SK-N-SH (cell line): ENCODE measurements around the gene ABCA9. TPM values are rescaled to one million over a fixed set of nuclear protein-coding genes. Genes with fewer than 3 reads are reported as not detected.

Source experiments
- CTCF ChIA-PET: fragments of 300-600, 350-600 bp; formaldehyde crosslinking; extraction: SDS; loops from one replicate; lab custom pipeline; 2021; lab: Yijun Ruan, JAX
- POLR2A ChIA-PET: fragments of 350-600 bp; sonication (Branson Sonifier 250); formaldehyde crosslinking; extraction: SDS; loops from one replicate; lab custom pipeline; 2020; ENCODE audit warnings: antibody characterized with exemption, inconsistent platforms; lab: Yijun Ruan, JAX
- DNase-seq: peaks from one replicate; pipeline ENCODE4 v3.0.0; 2012
- H2AFZ ChIP-seq: fragments of 200-600 bp; sonication (generic); 2 replicates; pipeline ENCODE4 v1.8.1; 2016; ENCODE audit warnings: antibody characterized with exemption, mild to moderate bottlenecking, low read depth
- H3F3A ChIP-seq: fragments of 200-600 bp; sonication (generic); replicated peaks from 2 replicates; pipeline ENCODE3; 2016; ENCODE audit warnings: antibody characterized with exemption, mild to moderate bottlenecking; ENCODE audit not compliant: insufficient read depth
- H3K27ac ChIP-seq, 2 experiments: fragments of 200-500 bp in 1 of 2; fragments of 200-600 bp in 1 of 2; sonication (Bioruptor generic) in 1 of 2; sonication (generic), shearing (Covaris generic) in 1 of 2; 2 replicates each; pipeline versions ENCODE4 v1.5.1 to v1.6.1; 2014 to 2016; ENCODE audit warnings: low read depth in 2 of 2, inconsistent platforms in 1 of 2, low read length in 1 of 2, mild to moderate bottlenecking in 1 of 2, mixed read lengths in 1 of 2
- H3K27me3 ChIP-seq: fragments of 200-600 bp; sonication (generic), shearing (Covaris generic); 2 replicates; pipeline ENCODE4 v1.6.1; 2016; ENCODE audit warnings: mixed run types; ENCODE audit not compliant: insufficient read depth
- H3K36me3 ChIP-seq, 2 experiments: fragments of 200-500 bp in 1 of 2; fragments of 200-600 bp in 1 of 2; sonication (Bioruptor generic) in 1 of 2; sonication (generic) in 1 of 2; replicated peaks in 1 of 2; 2 replicates each; pipeline versions ENCODE3 to v1.5.1; 2014 to 2016; ENCODE audit warnings: low read length in 1 of 2, mild to moderate bottlenecking in 1 of 2; ENCODE audit not compliant: insufficient read depth in 2 of 2, control insufficient read depth in 1 of 2
- H3K4me1 ChIP-seq, 2 experiments: fragments of 200-500 bp in 1 of 2; fragments of 200-600 bp in 1 of 2; sonication (Bioruptor generic) in 1 of 2; sonication (generic), shearing (Covaris generic) in 1 of 2; 2 replicates each; pipeline versions ENCODE4 v1.5.1 to v1.6.1; 2014 to 2016; ENCODE audit warnings: low read depth in 1 of 2, low read length in 1 of 2, mixed run types in 1 of 2; ENCODE audit not compliant: insufficient read depth in 2 of 2, control insufficient read depth in 1 of 2
- H3K4me2 ChIP-seq: fragments of 200-600 bp; sonication (generic), shearing (Covaris generic); 2 replicates; pipeline ENCODE4 v1.6.1; 2017; ENCODE audit warnings: mixed run types
- H3K4me3 ChIP-seq, 2 experiments: fragments of 200-500 bp in 1 of 2; fragments of 200-600 bp in 1 of 2; sonication (Bioruptor generic) in 1 of 2; sonication (generic), shearing (Covaris generic) in 1 of 2; 2 replicates each; pipeline versions ENCODE4 v1.5.1 to v1.8.1; 2014 to 2016; ENCODE audit warnings: low read depth in 2 of 2, inconsistent platforms in 1 of 2, low read length in 1 of 2, mild to moderate bottlenecking in 1 of 2, mixed read lengths in 1 of 2, moderate library complexity in 1 of 2
- H3K79me2 ChIP-seq: fragments of 200-600 bp; sonication (generic); 2 replicates; pipeline ENCODE4 v1.8.1; 2017; ENCODE audit warnings: mild to moderate bottlenecking; ENCODE audit not compliant: insufficient read depth
- H3K9ac ChIP-seq: fragments of 200-600 bp; sonication (generic); 2 replicates; pipeline ENCODE4 v1.6.1; 2017; ENCODE audit warnings: mixed run types
- H3K9me2 ChIP-seq: fragments of 200-600 bp; sonication (generic); 2 replicates; pipeline ENCODE4 v1.6.1; 2017; ENCODE audit warnings: mixed run types
- H3K9me3 ChIP-seq: fragments of 200-600 bp; sonication (generic); 2 replicates; pipeline ENCODE4 v1.6.1; 2017; ENCODE audit warnings: mixed run types, mild to moderate bottlenecking, moderate library complexity
- H4K20me1 ChIP-seq: fragments of 200-600 bp; sonication (generic); 2 replicates; pipeline ENCODE4 v1.6.1; 2017; ENCODE audit warnings: mild to moderate bottlenecking, mixed run types; ENCODE audit not compliant: insufficient read depth
- EP300 ChIP-seq, 2 experiments: IDR thresholded peaks; 2 replicates each; pipeline versions ENCODE4 v1.4.0 to v1.6.1; 2012; ENCODE audit warnings: borderline replicate concordance in 1 of 2, low read depth in 1 of 2, low read length in 1 of 2
- FOSL2 ChIP-seq: IDR thresholded peaks from 2 replicates; pipeline ENCODE4 v1.4.0; 2012; ENCODE audit warnings: low read depth, mild to moderate bottlenecking, moderate library complexity, borderline replicate concordance
- FOXJ3 ChIP-seq: sonication (generic); formaldehyde crosslinking; IDR thresholded peaks from 2 replicates; pipeline ENCODE4 v1.5.1; 2020; ENCODE audit warnings: mild to moderate bottlenecking, missing genetic modification reagents
- JUND ChIP-seq: IDR thresholded peaks from 2 replicates; pipeline ENCODE4 v1.4.0; 2012
- MEF2A ChIP-seq: IDR thresholded peaks from 2 replicates; pipeline ENCODE4 v1.4.0; 2012; ENCODE audit warnings: low read depth, borderline replicate concordance
- POLR2AphosphoS5 ChIP-seq: IDR thresholded peaks from 2 replicates; pipeline ENCODE4 v1.6.1; 2012; ENCODE audit warnings: low read depth, low read length
- REST ChIP-seq: IDR thresholded peaks from 2 replicates; pipeline ENCODE4 v1.6.1; 2012; ENCODE audit warnings: mild to moderate bottlenecking, low read depth, low read length, moderate library complexity
- RXRA ChIP-seq: IDR thresholded peaks from 2 replicates; pipeline ENCODE4 v1.4.0; 2012; ENCODE audit warnings: low read depth, mild to moderate bottlenecking, borderline replicate concordance
- SMC3 ChIP-seq: IDR thresholded peaks from 2 replicates; pipeline ENCODE4 v1.6.1; 2012; ENCODE audit warnings: low read depth, low read length, improper control_type of control experiment
- TAF1 ChIP-seq: IDR thresholded peaks from 2 replicates; pipeline ENCODE4 v1.6.1; 2012; ENCODE audit warnings: low read depth, mild to moderate bottlenecking, low read length, moderate library complexity, borderline replicate concordance
- USF2 ChIP-seq: fragments of 150-350 bp; IDR thresholded peaks from 2 replicates; pipeline ENCODE4 v1.6.1; 2017; ENCODE audit warnings: antibody characterized with exemption, low read length, low read depth, borderline replicate concordance
- WGBS: methylation state at CpG from one replicate; pipeline ENCODE4 v1.1.6; 2017; ENCODE audit warnings: low lambda C conversion rate; 5-methylcytosine and 5-hydroxymethylcytosine counted together
- polyA plus RNA-seq, 3 experiments: library from polyadenylated mRNA; depleted of rRNA; stranded (reverse); fragments of >200 nt; gene quantifications; 2 replicates each; pipeline ENCODE4 v1.2.3, GENCODE V29; 2012
- TF ChIP-seq, protein P1 (sequence below): fragments of 150-350 bp; IDR thresholded peaks from 2 replicates; pipeline ENCODE4 v1.6.1; 2016; ENCODE audit warnings: mild to moderate bottlenecking, low read depth, low read length

The ABCA9 gene
- polyA plus RNA-seq, 1 of the 3 experiments (the other 2 are of a cell fraction): 0.07 TPM

DNA sequence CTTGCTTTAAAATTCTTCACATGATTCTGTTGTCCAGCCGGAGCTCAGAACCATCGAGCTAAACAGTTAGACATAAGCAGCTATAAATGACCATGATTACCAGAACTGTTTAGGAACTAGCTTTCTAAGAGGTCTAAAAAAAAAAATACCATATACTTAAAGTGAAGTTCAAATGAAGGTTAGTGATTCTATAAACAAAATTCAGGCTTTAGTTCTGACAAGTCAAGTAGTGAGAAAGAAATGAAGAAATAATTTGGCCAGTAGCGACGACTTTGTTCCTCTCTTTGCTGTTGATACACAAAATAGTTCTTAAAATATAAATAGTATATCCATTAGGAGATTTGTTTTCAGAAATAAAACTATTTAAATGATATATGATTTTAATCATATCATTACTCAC, 133.2 kb downstream of the ABCA9 start:
- WGBS: 41% methylated on average over 4 of the region's 4 CpGs
- POLR2A ChIA-PET: no interaction called here

More for the DNA sequence above, 133.2 kb downstream of the ABCA9 start:
- H3K36me3 ChIP-seq: no peaks in the 10 kb centered on the region
- H3K4me2 ChIP-seq: no peak overlapping the region
- CTCF ChIA-PET: interaction anchor here (1.1 kb wide), 1 partner anchor 9 kb away, joined by 3 read pairs; no protein-coding TSS in a partner anchor
- no peak for TF ChIP-seq FOXJ3 (CRISPR knock-in tag)
- TF ChIP-seq USF2: no peak
- TF ChIP-seq SMC3: no peak
- TF ChIP-seq REST: no peak
- no peak for TF ChIP-seq JUND
- no peak for TF ChIP-seq MEF2A
- TF ChIP-seq TAF1: no peak
- TF ChIP-seq RXRA: no peak
- no peak for TF ChIP-seq POLR2AphosphoS5
- TF ChIP-seq FOSL2: no peak
- TF ChIP-seq, protein P1, sequence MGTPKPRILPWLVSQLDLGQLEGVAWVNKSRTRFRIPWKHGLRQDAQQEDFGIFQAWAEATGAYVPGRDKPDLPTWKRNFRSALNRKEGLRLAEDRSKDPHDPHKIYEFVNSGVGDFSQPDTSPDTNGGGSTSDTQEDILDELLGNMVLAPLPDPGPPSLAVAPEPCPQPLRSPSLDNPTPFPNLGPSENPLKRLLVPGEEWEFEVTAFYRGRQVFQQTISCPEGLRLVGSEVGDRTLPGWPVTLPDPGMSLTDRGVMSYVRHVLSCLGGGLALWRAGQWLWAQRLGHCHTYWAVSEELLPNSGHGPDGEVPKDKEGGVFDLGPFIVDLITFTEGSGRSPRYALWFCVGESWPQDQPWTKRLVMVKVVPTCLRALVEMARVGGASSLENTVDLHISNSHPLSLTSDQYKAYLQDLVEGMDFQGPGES: no peak
- no peak for TF ChIP-seq EP300 (IDR thresholded peaks at IDR 0.05; ENCODE audit: borderline replicate concordance in 1 of 2, low read depth in 1 of 2, low read length in 1 of 2)
- H3K9ac ChIP-seq: no peak overlapping the region
- H2AFZ ChIP-seq: no peak overlapping the region
- H3K79me2 ChIP-seq: no peaks in the 10 kb centered on the region
- no peaks in the 10 kb centered on the region for H3K4me1 ChIP-seq
- H3K9me2 ChIP-seq: no peaks in the 10 kb centered on the region
- DNase-seq: no peak
- H4K20me1 ChIP-seq: no peaks in the 10 kb centered on the region
- H3F3A ChIP-seq: no peaks in the 10 kb centered on the region
- no peak overlapping the region for H3K27ac ChIP-seq
- H3K27me3 ChIP-seq: peaks cover 4% of the 10 kb centered on the region; the same call in 1 of the 2 replicates
- no peaks in the 10 kb centered on the region for H3K9me3 ChIP-seq
- H3K4me3 ChIP-seq: no peak overlapping the region
